Hepatocyte (in vitro differentiated cells): ENCODE results near the gene XXYLT1. TPM values are rescaled to one million over a fixed set of nuclear protein-coding genes. Genes with fewer than 3 reads are reported as not detected.

Source experiments
- DNase-seq: peaks from one replicate; pipeline ENCODE4 v3.0.0-alpha.2; 2016; ENCODE audit warnings: low spot score
- H2AFZ ChIP-seq: fragments of 200-600 bp; sonication (generic); 2 replicates; pipeline ENCODE4 v1.6.0; 2016; ENCODE audit warnings: antibody characterized with exemption, mild to moderate bottlenecking
- H3K27ac ChIP-seq: fragments of 200-600 bp; sonication (generic); 2 replicates; pipeline ENCODE4 v1.5.1; 2016; ENCODE audit warnings: mild to moderate bottlenecking
- H3K27me3 ChIP-seq: fragments of 200-600 bp; sonication (generic); 2 replicates; pipeline ENCODE4 v1.6.1; 2016
- H3K36me3 ChIP-seq: fragments of 200-600 bp; sonication (generic); replicated peaks from 2 replicates; pipeline ENCODE4 v1.5.1; 2016; ENCODE audit warnings: low read depth; ENCODE audit not compliant: insufficient read depth
- H3K4me1 ChIP-seq: fragments of 200-600 bp; sonication (generic); 2 replicates; pipeline ENCODE4 v1.5.1; 2016; ENCODE audit warnings: mild to moderate bottlenecking, moderate library complexity; ENCODE audit not compliant: insufficient read depth
- H3K4me2 ChIP-seq: fragments of 200-600 bp; sonication (generic); 2 replicates; pipeline ENCODE4 v1.6.0; 2016
- H3K4me3 ChIP-seq: fragments of 200-600 bp; sonication (generic); 2 replicates; pipeline ENCODE4 v1.5.1; 2016; ENCODE audit warnings: mild to moderate bottlenecking
- H3K79me2 ChIP-seq: fragments of 200-600 bp; sonication (generic); 2 replicates; pipeline ENCODE4 v1.6.0; 2017; ENCODE audit warnings: mild to moderate bottlenecking
- H3K9me2 ChIP-seq: fragments of 200-600 bp; sonication (generic); replicated peaks from 2 replicates; pipeline ENCODE4 v1.6.0; 2017; ENCODE audit warnings: mild to moderate bottlenecking; ENCODE audit not compliant: insufficient read depth
- H3K9me3 ChIP-seq: fragments of 200-600 bp; sonication (generic); 2 replicates; pipeline ENCODE4 v1.5.1; 2016; ENCODE audit warnings: low read depth, mild to moderate bottlenecking
- H4K20me1 ChIP-seq: fragments of 200-600 bp; sonication (generic); 2 replicates; pipeline ENCODE4 v1.6.0; 2016; ENCODE audit warnings: mild to moderate bottlenecking; ENCODE audit not compliant: insufficient read depth, poor library complexity, severe bottlenecking
- CTCF ChIP-seq: fragments of 200-600 bp; sonication (generic); IDR thresholded peaks from 2 replicates; pipeline ENCODE4 v1.5.1; 2016; ENCODE audit warnings: antibody characterized with exemption, mild to moderate bottlenecking; ENCODE audit not compliant: poor library complexity
- EZH2 ChIP-seq: fragments of 200-600 bp; sonication (generic); IDR thresholded peaks from 2 replicates; pipeline ENCODE4 v1.6.1; 2016; ENCODE audit warnings: antibody characterized with exemption, mild to moderate bottlenecking, borderline replicate concordance
- EZH2phosphoT487 ChIP-seq: fragments of 200-600 bp; sonication (generic); IDR thresholded peaks from one replicate; pipeline ENCODE4 v1.6.1; 2018; ENCODE audit warnings: antibody characterized with exemption, mild to moderate bottlenecking, low read depth, moderate library complexity; ENCODE audit not compliant: unreplicated experiment, severe bottlenecking
- WGBS: methylation state at CpG from one replicate; pipeline ENCODE4 v1.1.6; 2016; ENCODE audit warnings: low lambda C conversion rate; ENCODE audit errors: missing lambda C conversion rate; 5-methylcytosine and 5-hydroxymethylcytosine counted together
- polyA plus RNA-seq: library from polyadenylated mRNA; unstranded; fragments of >200 nt; fragmentation: Nextera tagmentation; extraction: Ambion mirVana; gene quantifications from 2 replicates; pipeline ENCODE4 v1.2.1, GENCODE V29; 2016
- total RNA-seq: library from RNA; depleted of rRNA; stranded (reverse); fragments of >200 nt; gene quantifications from 2 replicates; pipeline ENCODE4 v1.2.3, GENCODE V29; 2014

The XXYLT1 gene
- total and polyA plus RNA-seq, 2 experiments from 2014 or later = 20.9 to 25.6 TPM

GRCh38 chr3:195249858-195250464 lies 21.0 kb downstream of the XXYLT1 start:
- no peaks in the 10 kb centered on the region for H3K9me2 ChIP-seq
- no peak overlapping the region for H3K27ac ChIP-seq
- peaks cover 35% of the 10 kb centered on the region for H3K79me2 ChIP-seq
- H3K9me3 ChIP-seq = no peaks in the 10 kb centered on the region
- H4K20me1 ChIP-seq = no peaks in the 10 kb centered on the region
- no peak overlapping the region for H3K4me2 ChIP-seq
- no peak for DNase-seq
- WGBS = 94% methylated on average over 11 of the region's 11 CpGs
- peaks cover 3% of the 10 kb centered on the region for H3K4me1 ChIP-seq
- no peak overlapping the region for H3K4me3 ChIP-seq
- no peaks in the 10 kb centered on the region for H3K36me3 ChIP-seq
- no peak for TF ChIP-seq CTCF
- TF ChIP-seq EZH2phosphoT487 = no peak
- TF ChIP-seq EZH2 = no peak
- no peak overlapping the region for H2AFZ ChIP-seq
- H3K27me3 ChIP-seq = no peaks in the 10 kb centered on the region

GRCh38 chr3:195249057-195249770 lies 21.7 kb downstream of the XXYLT1 start:
- H3K4me2 ChIP-seq = no peak overlapping the region
- WGBS = 96% methylated on average over 21 of the region's 21 CpGs
- H3K36me3 ChIP-seq = no peaks in the 10 kb centered on the region
- H3K9me3 ChIP-seq = no peaks in the 10 kb centered on the region
- no peak for DNase-seq
- H2AFZ ChIP-seq = no peak overlapping the region
- H3K4me3 ChIP-seq = no peak overlapping the region
- no peaks in the 10 kb centered on the region for H3K9me2 ChIP-seq
- H3K79me2 ChIP-seq = peaks cover 28% of the 10 kb centered on the region
- no peak for TF ChIP-seq CTCF
- TF ChIP-seq EZH2phosphoT487 = no peak
- no peak for TF ChIP-seq EZH2
- no peak overlapping the region for H3K27ac ChIP-seq
- H3K4me1 ChIP-seq = peaks cover 3% of the 10 kb centered on the region
- no peaks in the 10 kb centered on the region for H3K27me3 ChIP-seq
- H4K20me1 ChIP-seq = no peaks in the 10 kb centered on the region

GRCh38 chr3:195248281-195248680 lies 22.7 kb downstream of the XXYLT1 start:
- Histone ChIP-seq H3K9me2 (no peaks in the 10 kb centered on the region), H3K4me2 (no peak overlapping the region), H4K20me1 (no peaks in the 10 kb centered on the region), H3K9me3 (no peaks in the 10 kb centered on the region), H3K27ac (no peak overlapping the region), H3K27me3 (no peaks in the 10 kb centered on the region), H3K4me1 (no peaks in the 10 kb centered on the region), H2AFZ (no peak overlapping the region), H3K79me2 (peaks cover 20% of the 10 kb centered on the region), H3K36me3 (no peaks in the 10 kb centered on the region), H3K4me3 (no peak overlapping the region)
- DNase-seq = no peak
- WGBS = 97% methylated on average over 8 of the region's 8 CpGs
- no peak for TF ChIP-seq CTCF
- no peak for TF ChIP-seq EZH2phosphoT487
- no peak for TF ChIP-seq EZH2
